RWPE2 (cell line): ENCODE results near the gene HEMGN.

Experiments used
- ATAC-seq: fragments of 200-7000 bp; cut with Tn5 transposase; 3 replicates; pipeline ENCODE4 v1.9.1; 2021; ENCODE audit warnings: low read depth
- DNase-seq: peaks from one replicate; pipeline ENCODE4 v3.0.0-alpha.2; 2020; ENCODE audit warnings: low spot score
- H3K27ac ChIP-seq: fragments of 450-650 bp; 2 replicates; pipeline ENCODE4 v1.5.1; 2017; ENCODE audit warnings: mild to moderate bottlenecking; ENCODE audit not compliant: poor library complexity, severe bottlenecking
- H3K27me3 ChIP-seq: fragments of 250-450 bp; sonication (Bioruptor Pico); 2 replicates; pipeline ENCODE4 v1.5.1; 2021; ENCODE audit warnings: mild to moderate bottlenecking, moderate library complexity; ENCODE audit not compliant: insufficient read depth, poor library complexity, severe bottlenecking
- H3K36me3 ChIP-seq: fragments of 250-450 bp; sonication (Bioruptor Pico); 2 replicates; pipeline ENCODE4 v1.5.1; 2020; ENCODE audit warnings: low read depth, mild to moderate bottlenecking, moderate library complexity
- H3K4me1 ChIP-seq: fragments of 250-450 bp; sonication (Bioruptor Pico); 2 replicates; pipeline ENCODE4 v1.5.1; 2021; ENCODE audit warnings: mild to moderate bottlenecking, moderate library complexity; ENCODE audit not compliant: insufficient read depth, poor library complexity, severe bottlenecking
- H3K4me3 ChIP-seq: fragments of 250-450 bp; sonication (Bioruptor Pico); 2 replicates; pipeline ENCODE4 v1.5.1; 2021; ENCODE audit warnings: mild to moderate bottlenecking, moderate library complexity; ENCODE audit not compliant: severe bottlenecking
- H3K9me3 ChIP-seq: fragments of 250-450 bp; sonication (Bioruptor Pico); 2 replicates; pipeline ENCODE4 v1.5.1; 2021; ENCODE audit warnings: mild to moderate bottlenecking, moderate library complexity; ENCODE audit not compliant: severe bottlenecking
- CTCF ChIP-seq: fragments of 450-650 bp; IDR thresholded peaks from one replicate; pipeline ENCODE4 v1.5.1; 2017; ENCODE audit warnings: mild to moderate bottlenecking, moderate library complexity; ENCODE audit not compliant: poor library complexity, severe bottlenecking

HEMGN gene

GRCh38 chr9:97910357-97910756 lies 27.6 kb downstream of the HEMGN start:
- peaks cover 33% of the 10 kb centered on the region for H3K36me3 ChIP-seq
- H3K4me1 ChIP-seq, result peaks cover 13% of the 10 kb centered on the region
- peak overlapping the region; percentile 45 for H3K27ac ChIP-seq
- no peak overlapping the region for H3K4me3 ChIP-seq
- TF ChIP-seq CTCF, result no peak
- ATAC-seq (peak; percentile 96), DNase-seq (no peak)
- no peaks in the 10 kb centered on the region for H3K9me3 ChIP-seq
- H3K27me3 ChIP-seq, result no peaks in the 10 kb centered on the region

- H3K27ac ChIP-seq, result no peak overlapping the region
- ATAC-seq (no peak), DNase-seq (no peak)
- peaks cover 13% of the 10 kb centered on the region for H3K4me1 ChIP-seq
- no peak overlapping the region for H3K4me3 ChIP-seq
- no peaks in the 10 kb centered on the region for H3K27me3 ChIP-seq
- peaks cover 32% of the 10 kb centered on the region for H3K36me3 ChIP-seq
- H3K9me3 ChIP-seq, result no peaks in the 10 kb centered on the region
- no peak for TF ChIP-seq CTCF
These were observed 29.3 kb downstream of the HEMGN start for GRCh38 chr9:97908705-97909104.

- H3K4me1 ChIP-seq, result peaks cover 13% of the 10 kb centered on the region
- ATAC-seq, result no peak
- H3K27me3 ChIP-seq, result no peaks in the 10 kb centered on the region
- no peak for TF ChIP-seq CTCF
- H3K4me3 ChIP-seq, result no peak overlapping the region
- no peak overlapping the region for H3K27ac ChIP-seq
- DNase-seq, result no peak
- H3K9me3 ChIP-seq, result no peaks in the 10 kb centered on the region
- H3K36me3 ChIP-seq, result peaks cover 25% of the 10 kb centered on the region
These were observed 30.3 kb downstream of the HEMGN start for GRCh38 chr9:97907632-97908031.

- no peak for TF ChIP-seq CTCF
- H3K4me3 ChIP-seq, result no peak overlapping the region
- H3K36me3 ChIP-seq, result peaks cover 19% of the 10 kb centered on the region
- H3K27ac ChIP-seq, result no peak overlapping the region
- H3K4me1 ChIP-seq, result peaks cover 13% of the 10 kb centered on the region
- H3K27me3 ChIP-seq, result no peaks in the 10 kb centered on the region
- ATAC-seq (no peak), DNase-seq (no peak)
- no peaks in the 10 kb centered on the region for H3K9me3 ChIP-seq
These were observed 30.9 kb downstream of the HEMGN start for GRCh38 chr9:97907046-97907445.

GRCh38 chr9:97906236-97906831 lies 31.6 kb downstream of the HEMGN start:
- Histone ChIP-seq H3K36me3 (peaks cover 12% of the 10 kb centered on the region), H3K9me3 (no peaks in the 10 kb centered on the region), H3K27ac (no peak overlapping the region), H3K4me1 (peaks cover 12% of the 10 kb centered on the region), H3K4me3 (no peak overlapping the region), H3K27me3 (no peaks in the 10 kb centered on the region)
- no peak for TF ChIP-seq CTCF
- DNase-seq (no peak), ATAC-seq (no peak)
